Stimulated activated CD8-positive, alpha-beta memory T cell treated with anti-CD3 and anti-CD28 coated beads, Interleukin-15, amount 100 ng/mL, for 24 hours (primary cell): ENCODE results near the gene FBXO31.

ENCODE experiments used
- DNase-seq: peaks from one replicate; pipeline ENCODE4 v3.0.0-alpha.2; 2020; ENCODE audit warnings: low read depth

Gene FBXO31

DNA sequence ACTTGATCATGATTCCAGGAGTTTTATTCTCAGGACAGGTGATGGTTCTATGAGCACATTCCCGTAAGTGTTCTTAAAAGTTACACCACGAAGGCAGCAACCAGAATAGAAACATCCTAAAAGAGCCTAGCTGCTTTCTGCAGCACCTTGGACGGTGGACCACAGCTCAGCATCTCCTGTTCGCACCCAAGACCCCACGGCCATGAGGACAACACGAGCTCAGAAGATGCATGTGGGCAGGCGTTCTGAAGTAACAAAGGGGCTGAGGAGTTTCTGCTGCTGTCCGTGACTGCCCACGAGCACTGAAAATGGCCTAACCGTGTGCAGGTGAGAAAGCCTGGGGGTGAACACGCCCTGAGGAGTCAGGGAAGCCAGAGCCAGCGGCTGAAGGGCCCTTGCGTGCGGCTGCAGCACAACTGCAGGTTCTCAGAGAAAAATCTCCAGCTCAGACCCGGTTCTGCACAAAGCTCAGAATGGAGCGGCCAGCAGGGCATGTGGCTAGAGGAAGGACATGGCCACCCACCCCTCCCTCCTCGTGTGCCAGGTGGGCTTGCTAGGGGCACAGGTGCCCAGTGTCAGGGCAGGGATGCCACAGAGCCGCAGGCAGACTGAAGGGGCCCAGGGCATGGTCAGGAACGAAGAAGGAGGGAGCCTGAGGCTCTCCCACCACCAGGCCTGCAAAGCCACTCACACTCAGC, 55.6 kb downstream of the FBXO31 start:
- DNase-seq, result no peak

DNA sequence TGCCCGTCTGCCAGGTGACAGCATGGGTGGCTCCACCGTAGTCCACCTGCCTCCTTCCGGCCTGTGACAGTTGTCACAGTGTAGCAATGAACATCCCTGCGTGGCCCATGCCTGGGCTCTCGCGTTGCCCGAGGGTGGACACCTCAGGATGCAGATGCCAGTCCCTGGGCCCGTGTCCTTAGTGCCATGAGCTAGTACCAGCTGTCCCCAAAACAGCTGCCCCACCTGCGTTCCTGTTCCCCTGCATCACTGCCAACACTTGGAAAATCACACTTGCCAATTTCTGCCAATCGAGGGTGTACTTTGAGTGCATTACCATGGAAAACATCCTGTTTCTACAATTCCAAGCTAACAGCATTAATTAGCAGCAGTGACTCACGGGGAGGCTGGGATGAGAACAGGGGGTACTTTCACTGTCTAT, 57.4 kb downstream of the FBXO31 start:
- no peak for DNase-seq

DNA sequence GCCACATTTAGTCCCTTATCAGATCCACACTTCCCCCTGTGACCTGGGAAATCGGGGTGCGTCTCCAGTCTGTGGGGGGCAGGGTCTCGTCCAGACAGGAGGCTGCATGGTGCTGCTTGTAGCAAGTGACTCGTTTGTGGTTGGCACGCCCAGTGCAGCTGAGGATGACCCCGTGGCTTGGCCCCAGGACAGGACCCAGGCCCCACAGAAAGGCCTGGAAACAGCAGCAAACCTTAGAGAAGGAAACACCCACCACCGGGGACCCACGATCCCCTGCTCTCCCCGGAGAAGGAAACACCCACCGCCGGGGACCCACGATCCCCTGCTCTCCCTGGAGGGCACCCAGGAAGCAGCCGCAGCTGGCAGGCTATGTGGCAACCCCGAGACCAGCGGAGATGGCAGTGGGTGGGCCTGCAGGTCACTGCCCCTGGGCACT, 58.1 kb downstream of the FBXO31 start:
- DNase-seq, result no peak

DNA sequence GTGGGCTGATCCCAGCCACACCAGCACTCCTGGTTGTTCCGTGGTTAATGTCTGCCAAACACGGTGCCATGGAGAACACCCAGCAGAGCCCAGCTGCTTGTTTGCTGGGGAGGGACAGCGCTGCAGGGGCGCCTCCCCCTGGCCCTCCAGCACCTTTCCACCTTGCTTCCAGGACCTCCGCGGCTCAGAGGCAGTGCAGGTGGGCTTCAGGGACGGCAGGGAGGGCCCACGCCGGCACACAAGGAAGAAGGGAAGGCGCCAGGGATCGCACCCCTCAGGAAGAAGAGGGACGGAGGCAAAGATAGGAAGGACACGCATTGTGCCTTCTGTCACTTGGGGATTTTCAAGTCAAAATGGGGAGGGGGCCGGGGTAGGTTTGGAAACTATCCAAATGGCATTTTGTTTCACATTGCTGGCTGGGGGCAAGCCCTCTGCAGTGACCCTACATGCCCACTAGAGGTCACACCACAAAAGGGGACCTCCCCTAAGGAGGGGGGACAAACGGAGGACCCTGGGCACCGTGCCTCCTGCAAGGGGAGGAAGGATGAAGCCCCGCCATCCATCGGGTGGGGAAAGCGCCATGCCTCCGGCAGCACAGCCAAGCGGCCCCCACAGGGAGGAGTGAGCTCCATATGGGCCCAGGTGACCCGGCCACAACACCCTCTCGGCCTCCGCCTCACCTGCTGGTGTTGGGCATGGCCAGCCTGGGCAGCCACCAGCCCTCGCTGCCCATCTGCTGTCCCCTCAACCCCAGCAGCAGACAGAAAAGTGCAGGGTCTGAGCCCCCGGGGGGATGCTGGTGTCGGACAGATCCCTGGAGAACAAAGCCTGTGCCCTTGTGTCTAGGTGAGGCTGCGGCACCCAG, 58.9 kb downstream of the FBXO31 start:
- no peak for DNase-seq

DNA sequence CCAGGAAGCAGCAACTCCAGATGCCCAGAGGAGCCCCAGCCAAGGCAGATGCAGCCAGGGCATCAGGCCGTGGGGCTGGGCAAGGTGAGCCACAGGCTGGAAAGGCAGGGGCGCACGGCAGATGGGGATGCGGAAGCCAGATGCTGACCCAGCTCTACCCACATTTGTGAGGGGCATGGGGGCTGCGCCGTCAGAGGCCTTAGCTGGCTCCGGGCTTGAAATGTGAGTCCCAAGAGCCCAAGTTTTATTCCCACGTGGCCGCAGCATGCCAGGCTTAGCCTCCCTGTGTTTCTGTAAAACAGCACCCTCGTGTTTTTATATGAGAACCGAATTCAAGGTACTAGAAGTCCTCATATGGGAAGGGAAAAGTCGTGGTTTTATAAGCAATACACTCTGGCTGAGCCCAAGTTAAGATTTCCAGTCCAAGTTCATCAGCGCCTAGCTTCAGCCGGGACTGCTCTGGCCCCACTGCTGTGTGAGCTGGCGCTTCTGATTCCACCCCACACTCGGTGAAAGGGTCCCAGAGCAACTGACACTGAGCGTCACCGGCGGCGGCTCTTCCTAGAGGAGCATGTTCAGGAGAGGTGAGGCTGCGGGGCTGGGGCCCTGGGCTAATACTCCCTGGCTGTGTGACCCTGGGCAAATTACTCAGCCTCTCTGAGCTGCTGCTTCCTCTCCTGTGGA, 59.7 kb downstream of the FBXO31 start:
- no peak for DNase-seq

DNA sequence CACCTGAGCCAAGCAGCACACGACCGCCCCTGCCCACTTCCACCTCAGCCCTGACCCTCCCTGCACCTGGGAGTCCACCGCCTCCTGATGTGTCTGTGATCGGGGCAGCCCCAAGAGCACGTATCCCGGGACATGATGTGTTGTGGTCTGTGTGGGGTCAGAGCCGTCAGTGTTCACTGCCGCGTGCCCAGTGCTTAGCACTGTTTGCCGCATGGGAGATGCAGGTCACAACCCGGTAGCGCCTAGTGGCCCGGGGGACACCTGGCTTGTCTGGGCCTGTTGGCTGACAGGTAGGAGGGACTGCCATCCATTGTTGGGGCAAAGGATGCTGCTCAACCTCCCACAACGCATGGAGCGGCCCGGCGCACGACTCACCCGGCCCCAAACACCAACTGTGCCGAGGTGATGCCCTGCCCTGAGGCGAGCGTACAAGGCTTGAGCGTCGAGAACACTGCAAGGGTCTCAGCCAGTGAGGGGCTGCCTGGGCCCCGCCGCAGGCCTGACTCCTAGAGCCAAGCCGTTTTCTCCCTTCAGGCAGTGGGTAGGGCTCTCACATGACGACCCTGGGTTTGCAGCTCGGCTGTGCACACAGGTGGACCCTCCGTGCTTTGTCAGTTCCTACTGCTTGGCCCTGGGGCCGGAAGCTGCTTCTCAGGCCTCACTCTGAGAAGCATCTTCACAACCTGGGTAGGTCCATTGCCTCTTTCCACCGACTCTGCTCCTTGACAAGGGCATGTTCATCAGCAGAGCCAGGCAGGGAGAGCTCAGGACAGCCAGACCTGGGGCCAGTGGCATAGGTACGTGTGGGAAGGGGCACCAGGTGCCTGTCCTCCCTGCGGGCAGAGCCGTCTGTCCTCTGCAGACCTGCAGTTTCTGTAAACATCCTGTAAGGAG, 60.5 kb downstream of the FBXO31 start:
- no peak for DNase-seq

DNA sequence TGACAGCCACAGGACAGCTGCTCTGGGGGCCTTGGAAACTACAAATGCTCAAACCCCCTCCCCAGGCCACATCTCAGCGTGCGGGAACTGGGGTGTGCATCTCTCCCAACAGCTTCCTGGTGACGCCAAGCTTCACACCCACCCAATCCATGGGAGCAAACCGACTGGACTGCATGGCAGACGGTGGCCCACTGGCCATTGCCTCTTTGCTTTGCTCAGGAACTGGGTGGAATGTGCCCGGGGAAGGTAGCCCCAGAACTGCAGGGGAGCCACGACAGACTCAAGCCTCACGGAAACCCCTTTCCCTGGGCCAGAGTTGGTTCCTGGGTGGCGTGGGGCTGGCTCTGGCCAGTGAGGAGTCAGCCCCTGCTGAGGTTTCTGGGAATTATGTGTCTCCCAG, 61.2 kb downstream of the FBXO31 start:
- no peak for DNase-seq

DNA sequence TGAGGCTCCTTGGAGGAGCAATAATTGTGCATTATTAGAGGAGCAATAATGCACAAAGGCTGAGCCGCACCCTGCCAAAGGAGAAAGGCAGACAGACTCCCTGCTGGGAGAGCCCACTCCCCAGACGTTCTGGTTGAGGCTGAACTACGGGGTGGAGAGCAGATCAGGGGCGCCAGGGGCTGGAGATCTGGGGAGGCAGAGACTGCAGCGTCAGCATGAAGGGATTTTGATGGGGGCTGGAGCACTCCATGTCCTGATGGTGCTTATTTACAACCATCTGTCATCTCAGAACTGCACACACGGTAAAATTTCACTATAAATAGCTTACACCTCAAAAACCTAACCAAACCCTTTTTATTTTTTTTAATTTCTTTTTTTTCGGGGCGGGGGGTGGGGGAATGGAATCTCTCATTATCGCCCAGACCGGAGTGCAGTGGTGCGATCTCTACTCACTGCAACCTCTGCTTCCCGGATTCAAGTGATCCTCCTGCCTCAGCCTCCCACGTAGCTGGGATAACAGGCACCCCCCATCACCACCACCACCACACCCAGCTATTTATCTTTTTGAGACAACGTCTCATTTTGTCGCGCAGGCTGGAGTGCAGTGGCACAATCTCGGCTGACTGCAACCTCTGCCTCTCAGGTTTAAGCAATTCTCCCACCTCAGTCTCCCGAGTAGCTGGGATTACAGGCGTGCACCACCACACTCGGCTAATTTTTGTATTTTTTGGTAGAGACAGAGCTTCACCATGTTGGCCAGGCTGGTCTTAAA, 62.1 kb downstream of the FBXO31 start:
- DNase-seq, result no peak

DNA sequence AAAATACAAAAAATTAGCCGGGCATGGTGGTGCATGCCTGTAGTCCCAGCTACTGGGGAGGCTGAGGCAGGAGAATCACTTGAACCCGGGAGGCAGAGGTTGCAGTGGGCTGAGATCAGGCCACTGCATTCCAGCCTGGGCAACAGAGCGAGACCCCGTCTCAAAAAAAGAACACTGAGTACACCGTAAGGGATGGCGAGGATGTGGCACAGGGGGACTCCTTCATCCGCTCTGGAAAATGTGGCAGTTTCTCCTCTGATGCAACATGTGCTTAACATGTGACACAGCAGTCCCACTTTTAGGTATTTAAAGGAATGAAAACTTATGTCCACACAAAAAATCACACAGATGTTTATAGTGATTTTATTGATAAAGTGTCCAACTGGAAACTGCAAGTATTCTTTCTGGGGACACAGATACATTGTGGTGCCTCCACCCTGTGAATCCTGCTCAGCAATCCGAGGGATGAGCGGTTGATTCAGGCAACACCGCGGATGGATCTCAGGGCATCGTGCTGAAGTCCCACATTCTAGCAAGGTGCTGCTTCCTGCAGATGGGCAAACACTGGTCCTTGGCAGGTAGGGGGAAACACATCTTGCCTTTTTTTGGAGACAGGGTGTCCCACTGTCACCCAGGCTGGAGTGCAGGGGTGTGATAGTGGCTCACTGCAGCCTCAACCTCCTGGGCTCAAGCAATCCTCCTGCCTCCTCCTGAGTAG, 62.9 kb downstream of the FBXO31 start:
- no peak for DNase-seq

DNA sequence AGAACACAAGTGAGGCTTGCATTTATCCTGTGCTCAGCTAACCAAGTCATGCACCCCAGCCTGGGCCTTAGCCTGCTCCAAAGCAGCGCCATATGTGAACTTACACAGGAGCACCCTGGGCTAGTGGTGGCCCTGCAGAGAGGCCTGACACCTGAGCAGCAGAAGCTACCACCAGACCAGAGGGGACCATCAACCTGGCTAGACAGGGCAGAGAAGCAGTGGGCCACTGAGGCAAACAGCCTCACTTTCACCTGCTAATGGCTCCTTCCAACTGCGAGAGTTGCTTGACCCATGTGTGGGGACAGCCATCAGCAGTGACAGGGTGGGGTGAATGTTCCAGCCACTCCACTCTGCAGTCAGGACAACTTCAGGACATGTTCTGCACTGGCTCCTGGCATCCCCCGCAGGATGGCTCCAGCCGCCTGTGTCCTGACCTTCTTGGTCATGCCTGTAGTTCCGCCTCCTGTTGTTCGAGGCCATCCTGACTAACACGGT, 63.5 kb downstream of the FBXO31 start:
- no peak for DNase-seq

DNA sequence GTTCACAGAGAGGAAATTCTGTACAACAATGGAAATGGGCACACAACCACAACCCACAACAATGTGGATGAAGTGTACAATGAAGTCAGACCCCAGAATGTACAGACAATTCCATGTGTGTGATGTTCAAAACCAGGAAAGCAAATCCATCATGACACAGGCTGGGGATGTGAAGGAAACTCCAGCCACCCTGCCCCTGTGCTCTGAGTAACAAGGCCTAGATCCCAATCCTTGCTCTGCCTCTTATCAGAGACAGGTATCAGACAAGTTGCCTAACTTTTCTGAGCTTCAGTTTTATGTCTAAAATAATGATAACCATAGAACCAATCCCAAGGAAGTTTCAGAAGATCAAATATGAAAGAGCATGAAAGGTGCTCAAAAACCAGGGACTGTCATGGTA, 64.6 kb downstream of the FBXO31 start:
- DNase-seq, result no peak

DNA sequence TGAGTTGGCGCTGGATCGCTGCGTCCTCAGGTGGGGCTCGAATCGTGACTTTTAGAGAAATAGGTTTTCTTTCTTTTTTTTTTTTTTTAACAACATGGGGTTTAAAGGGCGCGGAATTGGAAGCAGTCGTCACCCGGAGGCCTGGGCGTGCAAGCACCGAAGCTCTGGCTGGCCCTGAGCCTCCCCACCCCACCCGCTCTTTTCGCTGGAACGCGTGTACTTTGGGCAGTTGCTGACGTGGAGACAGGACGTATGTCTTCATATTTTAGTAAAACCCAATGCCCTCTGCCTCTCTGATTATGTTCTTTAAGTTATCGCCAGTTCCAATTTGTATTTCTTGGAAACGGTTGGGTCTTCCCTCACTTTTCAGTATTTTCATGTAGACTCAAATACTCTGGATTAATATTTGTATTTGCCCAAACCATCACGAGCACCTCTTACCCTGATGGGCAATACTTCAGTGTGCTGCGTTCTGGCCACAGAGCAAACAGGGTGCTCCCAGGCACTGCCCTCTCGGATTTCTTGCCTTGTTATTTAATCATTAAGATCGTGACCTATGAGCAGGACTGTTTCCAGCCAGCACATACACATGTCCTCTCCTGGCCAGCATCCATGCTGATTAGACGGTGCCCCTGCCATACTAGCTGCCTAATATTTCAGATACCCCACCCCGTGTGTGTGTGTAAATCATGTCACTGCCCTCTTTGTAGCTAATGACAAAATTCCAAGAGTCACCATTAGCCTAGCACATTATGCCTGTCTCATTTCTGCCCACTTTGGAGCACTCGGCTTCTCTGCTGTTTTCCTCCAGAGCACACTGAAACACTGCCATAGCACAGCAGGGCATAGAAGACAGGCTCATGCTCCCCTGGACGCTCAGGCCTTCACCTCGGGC, 65.6 kb downstream of the FBXO31 start:
- no peak for DNase-seq

DNA sequence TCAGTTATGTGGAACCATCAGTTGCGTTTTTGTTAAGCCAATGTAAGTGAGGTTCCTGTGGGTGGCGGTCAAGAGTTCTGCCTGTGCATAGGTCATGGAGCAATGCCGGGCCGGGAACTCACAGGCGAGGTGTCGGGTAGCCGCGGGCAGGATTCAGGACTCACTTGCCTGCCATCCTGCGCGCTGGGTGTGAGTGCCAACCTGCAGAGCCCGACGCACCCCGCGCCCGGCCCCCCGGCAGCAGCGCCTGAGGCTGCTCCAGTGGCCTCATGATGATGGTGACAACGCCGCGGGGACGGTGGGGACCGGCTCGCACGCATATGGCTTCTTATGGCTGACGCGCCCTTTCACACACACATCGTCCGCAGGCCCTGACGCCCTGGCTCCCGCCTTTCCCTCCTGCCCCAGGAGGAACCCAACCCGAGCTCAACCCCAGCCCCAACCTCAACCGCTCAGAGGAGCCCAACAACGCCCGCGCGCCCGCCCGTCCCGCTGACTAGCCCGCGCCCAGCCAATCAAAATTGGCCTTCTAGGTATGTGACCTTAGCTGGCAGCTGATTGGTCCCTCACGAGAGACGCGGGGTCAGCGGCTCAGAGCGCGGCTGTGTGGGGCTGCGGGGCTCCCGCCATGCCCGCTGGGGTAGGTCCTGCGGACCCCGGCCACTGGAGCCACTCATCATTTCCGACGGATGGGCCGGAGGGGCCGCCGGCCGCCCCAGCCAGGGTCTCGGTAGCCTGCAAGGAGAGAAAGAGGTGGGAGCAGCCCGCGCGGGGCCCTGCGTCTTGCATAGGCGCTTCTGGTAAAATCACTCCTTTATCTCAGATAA, 66.4 kb downstream of the FBXO31 start, which contains the start of gene C16orf95:
TSS of gene C16orf95 (minus strand) at position 470 of the 827 bp plus-strand sequence. CDS start at position 320, 150 bp downstream.
- DNase-seq, result peak; percentile 96

DNA sequence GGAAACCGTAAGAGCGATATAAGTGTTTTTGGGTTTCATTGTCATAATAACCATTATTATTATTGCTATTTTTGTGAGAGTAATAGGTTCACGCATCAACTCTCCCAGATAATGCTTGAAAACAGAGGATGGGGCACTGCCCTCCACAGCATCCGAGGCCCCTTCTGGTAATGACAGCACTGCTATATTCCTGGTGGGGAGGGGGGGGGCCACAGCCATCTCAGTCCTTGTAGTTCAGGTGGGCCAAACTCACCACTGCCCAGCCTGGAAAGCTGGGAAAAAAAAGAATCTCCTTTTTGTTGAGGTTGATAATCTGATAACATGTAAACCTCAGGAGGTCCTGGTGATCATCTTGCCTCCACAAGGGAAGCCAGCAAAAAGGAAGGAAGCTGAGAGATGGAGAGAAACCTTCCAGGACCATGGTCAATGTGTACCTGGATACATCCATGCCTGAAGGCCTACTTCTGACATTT, 67.1 kb downstream of the FBXO31 start:
- DNase-seq, result no peak

DNA sequence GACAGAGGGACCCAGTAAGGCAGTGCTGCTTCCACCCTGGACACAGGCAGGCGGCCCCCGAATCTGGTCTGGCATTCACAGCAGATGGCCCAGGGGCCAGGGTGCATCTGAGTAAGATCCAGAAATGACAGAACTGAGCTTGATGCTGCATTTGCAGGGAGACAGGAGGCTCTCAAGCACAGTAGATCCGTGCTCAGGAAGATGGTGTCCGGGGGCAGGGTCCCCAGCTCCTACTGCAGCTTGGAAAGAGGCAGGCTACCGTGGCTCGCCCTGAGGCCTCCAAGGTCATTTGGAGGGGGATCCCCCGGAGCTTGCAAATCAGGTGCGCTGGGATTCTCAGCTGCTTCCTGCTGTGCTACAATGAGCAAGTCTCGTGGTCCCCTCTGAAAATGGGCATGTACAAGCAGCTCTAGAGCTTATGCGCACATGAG, 68.6 kb downstream of the FBXO31 start:
- DNase-seq, result no peak

DNA sequence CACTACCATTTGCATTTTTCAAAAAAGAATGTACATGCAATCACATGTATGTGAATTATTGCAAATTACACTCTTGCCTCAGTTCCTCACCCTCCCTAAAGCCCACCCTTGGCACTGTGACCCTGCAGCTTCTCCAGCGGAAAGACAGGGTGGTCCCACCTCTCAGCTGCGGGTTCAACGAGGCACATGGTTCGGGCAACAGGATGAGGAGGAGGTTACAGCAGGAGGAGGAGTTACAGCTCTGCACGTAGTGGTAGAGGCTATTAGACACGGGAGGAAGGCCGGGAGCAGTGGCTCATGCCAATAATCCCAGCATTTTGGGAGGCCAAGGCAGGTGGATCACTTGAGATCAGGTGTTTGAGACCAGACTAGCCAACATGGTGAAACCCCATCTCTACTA, 71.6 kb downstream of the FBXO31 start:
- no peak for DNase-seq

DNA sequence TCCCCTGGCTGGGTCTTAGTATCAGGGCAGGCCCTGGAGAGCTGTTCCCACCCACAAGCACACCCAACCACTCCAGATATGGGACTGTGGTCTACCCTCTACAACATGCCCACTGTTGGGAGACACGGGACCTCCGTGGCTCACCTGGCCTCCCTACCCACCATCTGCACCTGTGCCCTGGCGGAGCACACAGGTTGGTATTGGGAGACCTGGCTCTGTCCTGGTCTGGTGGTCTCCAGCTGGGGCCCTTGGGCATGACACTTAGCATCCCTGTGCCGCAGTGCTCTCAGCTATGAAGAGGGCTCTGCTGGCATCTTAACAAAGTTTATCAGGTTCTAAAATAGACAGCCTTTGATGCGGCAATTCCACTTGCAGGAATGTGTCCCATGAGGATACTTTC, 72.2 kb downstream of the FBXO31 start:
- DNase-seq, result no peak

DNA sequence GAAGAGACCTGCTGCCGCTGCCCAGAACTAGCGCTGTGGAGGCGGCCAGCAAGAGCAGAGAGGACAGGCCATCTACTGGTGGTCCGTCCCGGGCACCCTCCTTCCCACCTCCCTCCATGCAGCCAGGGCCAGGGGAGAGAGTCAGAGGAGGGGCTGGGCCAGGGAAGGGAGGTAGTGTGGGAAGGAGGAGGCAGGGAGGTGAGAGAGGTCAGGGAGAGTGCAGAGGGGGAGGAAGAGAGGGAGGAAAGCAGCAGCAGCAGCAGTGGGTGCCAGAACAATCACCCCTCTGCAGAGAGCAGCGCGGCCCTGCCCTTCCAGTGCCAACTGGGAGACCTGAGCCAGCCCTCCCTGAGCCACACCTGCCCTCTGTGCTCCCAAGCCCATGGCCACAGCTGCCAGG, 73.0 kb downstream of the FBXO31 start:
- no peak for DNase-seq
